ENCODE data around the gene GABRG3. TPM values are rescaled to one million over a fixed set of nuclear protein-coding genes. Genes with fewer than 3 reads are reported as not detected.

The GABRG3 gene
- total RNA-seq, 1 donor from 2014 or later: 0.06 TPM

GRCh38 chr15:27514526-27514925, 543.5 kb downstream of the GABRG3 start:
- no peak overlapping the region for H3K4me3 ChIP-seq (ENCODE audit: low read depth, low read length)
- no peak for TF ChIP-seq CTCF (conservative IDR thresholded peaks at IDR 0.05; ENCODE audit: low read depth, low read length)
- DNase-seq (ENCODE audit: low read depth): no peak

- no peak overlapping the region for H3K4me3 ChIP-seq (ENCODE audit: low read depth, low read length)
- TF ChIP-seq CTCF (conservative IDR thresholded peaks at IDR 0.05; ENCODE audit: low read depth, low read length): peak; percentile 30
- no peak for DNase-seq (ENCODE audit: low read depth)
Observed at GRCh38 chr15:27527490-27528067, 556.6 kb downstream of the GABRG3 start.

- no peak overlapping the region for H3K4me3 ChIP-seq (ENCODE audit: low read depth, low read length)
- no peak for DNase-seq (ENCODE audit: low read depth)
- no peak for TF ChIP-seq CTCF (conservative IDR thresholded peaks at IDR 0.05; ENCODE audit: low read depth, low read length)
Observed at GRCh38 chr15:27529399-27529798, 558.4 kb downstream of the GABRG3 start.

- DNase-seq (ENCODE audit: low read depth): no peak
- no peak for TF ChIP-seq CTCF (conservative IDR thresholded peaks at IDR 0.05; ENCODE audit: low read depth, low read length)
- no peak overlapping the region for H3K4me3 ChIP-seq (ENCODE audit: low read depth, low read length)
Observed at GRCh38 chr15:27530994-27531393, 560.0 kb downstream of the GABRG3 start.

- no peak overlapping the region for H3K4me3 ChIP-seq (ENCODE audit: low read depth, low read length)
- no peak for TF ChIP-seq CTCF (conservative IDR thresholded peaks at IDR 0.05; ENCODE audit: low read depth, low read length)
- DNase-seq (ENCODE audit: low read depth): no peak
Observed at GRCh38 chr15:27532358-27532757, 561.4 kb downstream of the GABRG3 start.

GRCh38 chr15:27535445-27536129, 564.6 kb downstream of the GABRG3 start:
- H3K4me3 ChIP-seq (ENCODE audit: low read depth, low read length): no peak overlapping the region
- no peak for TF ChIP-seq CTCF (conservative IDR thresholded peaks at IDR 0.05; ENCODE audit: low read depth, low read length)
- no peak for DNase-seq (ENCODE audit: low read depth)

GRCh38 chr15:27538325-27538724, 567.3 kb downstream of the GABRG3 start:
- TF ChIP-seq CTCF (conservative IDR thresholded peaks at IDR 0.05; ENCODE audit: low read depth, low read length): no peak
- no peak for DNase-seq (ENCODE audit: low read depth)
- H3K4me3 ChIP-seq (ENCODE audit: low read depth, low read length): no peak overlapping the region

Measured in epithelial cell of proximal tubule (primary cell).